ENCODE results near the gene SCAMP3.
"Not testable (repeated sequence)": the region's sequence is repeated elsewhere in the genome, so short reads cannot be mapped to it uniquely, and the experiment has no call there.

The SCAMP3 gene

DNA sequence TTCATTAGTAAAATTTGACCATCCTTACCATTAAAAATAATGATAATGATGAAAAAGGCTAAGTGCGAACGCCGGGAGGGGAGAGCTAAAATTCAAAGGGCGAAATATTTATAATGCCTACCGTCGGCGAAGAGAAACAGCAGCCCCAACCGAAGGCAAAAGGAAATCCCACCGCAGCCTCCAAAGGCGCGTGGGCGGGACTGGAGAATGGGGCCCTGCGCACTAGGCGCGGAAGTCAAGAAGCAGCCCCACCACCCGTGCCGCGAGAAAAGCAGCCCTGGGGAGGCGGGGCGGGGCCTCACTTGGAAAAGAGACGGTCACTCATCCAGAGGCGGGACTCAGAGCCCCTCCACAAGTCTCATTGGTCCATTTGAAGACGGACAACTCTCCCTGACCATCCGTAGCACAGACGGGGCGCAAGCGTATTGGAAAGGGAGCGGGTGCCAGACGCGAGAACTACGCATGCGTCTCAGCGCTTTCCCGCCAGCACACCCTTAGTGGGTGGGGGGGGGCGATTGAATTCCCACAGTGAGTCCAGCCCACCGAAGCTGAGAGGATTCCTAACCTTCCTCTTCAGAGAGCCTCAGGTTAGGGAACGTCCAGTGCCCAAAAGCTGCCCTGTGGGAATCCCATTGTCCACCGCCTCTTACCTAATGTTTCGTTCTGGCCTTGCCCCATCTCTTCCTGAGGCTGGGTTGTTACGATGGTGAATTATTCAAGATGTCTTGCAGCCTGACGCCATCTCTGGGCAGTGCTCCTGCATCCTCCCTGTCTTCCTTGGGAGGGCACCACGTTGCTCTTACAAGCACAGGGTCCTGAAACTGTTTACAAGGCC is 34.7 kb downstream of the SCAMP3 start:
- no peaks in the 10 kb centered on the region for H3K27me3 ChIP-seq (ENCODE audit: insufficient read depth, low read length, poor library complexity)
- H2BK15ac ChIP-seq (replicated peaks; ENCODE audit: low read depth): no peak overlapping the region
- H4K8ac ChIP-seq (ENCODE audit: low read depth, low read length): no peak overlapping the region
- H3K18ac ChIP-seq (ENCODE audit: low read length): peak overlapping the region; percentile 24
- H3K4me3 ChIP-seq (ENCODE audit: low read length): peak overlapping the region; percentile 88
- H3K4me1 ChIP-seq (ENCODE audit: control insufficient read depth, low read depth, low read length): peaks cover 4% of the 10 kb centered on the region
- peak overlapping the region; percentile 99 for H3K56ac ChIP-seq (ENCODE audit: low read length)
- H3K9ac ChIP-seq (ENCODE audit: low read length): peak overlapping the region; percentile 98
- peak overlapping the region; percentile 64 for H2BK5ac ChIP-seq (ENCODE audit: low read length)
- peak overlapping the region; percentile 84 for H3K4ac ChIP-seq (ENCODE audit: low read depth, low read length)
- peak overlapping the region; percentile 99 for H2AK5ac ChIP-seq (ENCODE audit: low read length)
- H3K36me3 ChIP-seq (ENCODE audit: control insufficient read depth, insufficient read depth, low read length): no peaks in the 10 kb centered on the region
- no CpG with 5 or more reads among the region's 42 CpGs for whole genome bisulfite sequencing (ENCODE audit: extremely low coverage, insufficient coverage, low lambda C conversion rate)
- H3K27ac ChIP-seq (ENCODE audit: low read depth, low read length): peak overlapping the region; percentile 75
- peak overlapping the region; percentile 86 for H3K4me2 ChIP-seq (ENCODE audit: low read length)
- H3K23ac ChIP-seq (ENCODE audit: low read length): no peak overlapping the region
- peak overlapping the region; percentile 84 for H4K5ac ChIP-seq (ENCODE audit: low read length)
- DNase-seq: peak; percentile 100
- H3K79me1 ChIP-seq (ENCODE audit: low read length): no peaks in the 10 kb centered on the region
- no peaks in the 10 kb centered on the region for H3K79me2 ChIP-seq (ENCODE audit: control insufficient read depth, insufficient read depth, low read length)
- no peak overlapping the region for H2BK120ac ChIP-seq (ENCODE audit: low read depth, low read length)

DNA sequence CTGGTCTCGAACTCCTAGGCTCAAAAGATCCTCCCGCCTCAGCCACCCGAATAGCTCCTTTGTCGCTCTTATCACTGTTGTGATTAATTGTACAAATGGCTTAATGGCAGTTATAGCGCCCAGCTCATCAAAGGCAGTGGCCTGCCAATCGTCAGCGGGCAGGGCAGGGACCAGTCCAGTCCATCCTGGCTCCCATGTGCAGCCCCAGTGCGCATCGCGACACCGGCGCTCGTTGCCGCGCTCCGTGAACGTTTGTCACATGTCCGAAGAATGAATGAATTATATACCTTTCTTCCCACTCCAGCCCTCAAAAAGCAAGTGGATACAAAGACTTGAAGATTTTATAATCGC is 35.3 kb downstream of the SCAMP3 start:
- Histone ChIP-seq H3K18ac (ENCODE audit: low read length) (peak overlapping the region; percentile 52), H3K4me1 (ENCODE audit: control insufficient read depth, low read depth, low read length) (peaks cover 4% of the 10 kb centered on the region), H2BK120ac (ENCODE audit: low read depth, low read length) (no peak overlapping the region), H3K4me2 (ENCODE audit: low read length) (peak overlapping the region; percentile 86), H3K4me3 (ENCODE audit: low read length) (peak overlapping the region; percentile 88), H2BK15ac (replicated peaks; ENCODE audit: low read depth) (no peak overlapping the region), H4K5ac (ENCODE audit: low read length) (peak overlapping the region; percentile 84), H3K79me2 (ENCODE audit: control insufficient read depth, insufficient read depth, low read length) (no peaks in the 10 kb centered on the region), H3K4ac (ENCODE audit: low read depth, low read length) (peak overlapping the region; percentile 89), H3K23ac (ENCODE audit: low read length) (no peak overlapping the region), H4K8ac (ENCODE audit: low read depth, low read length) (no peak overlapping the region), H2BK5ac (ENCODE audit: low read length) (peak overlapping the region; percentile 63), H3K79me1 (ENCODE audit: low read length) (no peaks in the 10 kb centered on the region), H3K36me3 (ENCODE audit: control insufficient read depth, insufficient read depth, low read length) (no peaks in the 10 kb centered on the region), H3K9ac (ENCODE audit: low read length) (peak overlapping the region; percentile 98), H3K27ac (ENCODE audit: low read depth, low read length) (peak overlapping the region; percentile 75), H2AK5ac (ENCODE audit: low read length) (peak overlapping the region; percentile 67), H3K56ac (ENCODE audit: low read length) (peak overlapping the region; percentile 99), H3K27me3 (ENCODE audit: insufficient read depth, low read length, poor library complexity) (no peaks in the 10 kb centered on the region)
- no CpG with 5 or more reads among the region's 19 CpGs for WGBS (ENCODE audit: extremely low coverage, insufficient coverage, low lambda C conversion rate)
- DNase-seq: no peak

DNA sequence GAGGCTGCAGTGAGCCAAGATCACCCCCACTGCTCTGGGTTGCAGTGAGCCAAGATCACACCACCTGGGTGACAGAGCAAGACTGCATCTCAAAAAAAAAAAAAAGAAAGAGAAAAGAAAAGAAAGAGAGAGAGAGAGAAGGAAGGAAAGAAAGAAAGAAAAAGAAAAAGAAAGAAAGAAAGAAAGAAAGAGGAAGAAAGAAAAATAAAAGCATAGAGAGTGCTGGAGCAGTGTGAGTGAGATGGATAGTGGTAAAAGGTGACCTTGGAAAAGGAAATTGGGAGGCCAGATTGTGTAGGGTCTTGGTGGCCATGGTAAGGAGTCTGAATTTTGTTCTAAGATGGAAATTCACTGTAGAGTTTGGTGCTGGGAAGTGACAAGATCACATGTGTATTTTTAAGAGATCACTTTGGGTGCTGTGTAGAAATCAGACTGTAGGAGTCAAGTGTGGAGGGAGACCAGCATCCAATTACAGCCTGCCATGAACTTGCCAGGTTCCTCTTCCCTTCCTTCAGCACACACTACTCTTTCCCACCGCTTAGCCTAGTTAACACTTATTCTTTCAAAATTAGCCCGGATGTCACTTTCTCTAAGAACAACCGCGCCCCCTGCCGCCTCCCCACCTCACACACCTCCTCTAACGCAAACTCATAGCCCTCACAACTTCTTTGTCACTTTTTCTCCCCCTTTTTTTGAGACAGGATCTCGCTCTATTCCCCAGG is 35.8 kb downstream of the SCAMP3 start:
- Histone ChIP-seq H3K23ac (ENCODE audit: low read length) (no peak overlapping the region), H2BK5ac (ENCODE audit: low read length) (no peak overlapping the region), H3K4ac (ENCODE audit: low read depth, low read length) (no peak overlapping the region), H4K8ac (ENCODE audit: low read depth, low read length) (no peak overlapping the region), H3K79me1 (ENCODE audit: low read length) (no peaks in the 10 kb centered on the region), H3K56ac (ENCODE audit: low read length) (peak overlapping the region; percentile 99), H3K27me3 (ENCODE audit: insufficient read depth, low read length, poor library complexity) (no peaks in the 10 kb centered on the region), H2BK120ac (ENCODE audit: low read depth, low read length) (no peak overlapping the region), H3K4me1 (ENCODE audit: control insufficient read depth, low read depth, low read length) (peaks cover 4% of the 10 kb centered on the region), H3K18ac (ENCODE audit: low read length) (peak overlapping the region; percentile 52), H3K9ac (ENCODE audit: low read length) (peak overlapping the region; percentile 98), H2AK5ac (ENCODE audit: low read length) (peak overlapping the region; percentile 67), H4K5ac (ENCODE audit: low read length) (no peak overlapping the region), H3K79me2 (ENCODE audit: control insufficient read depth, insufficient read depth, low read length) (no peaks in the 10 kb centered on the region), H2BK15ac (replicated peaks; ENCODE audit: low read depth) (no peak overlapping the region), H3K27ac (ENCODE audit: low read depth, low read length) (peak overlapping the region; percentile 75), H3K4me3 (ENCODE audit: low read length) (peak overlapping the region; percentile 88), H3K4me2 (ENCODE audit: low read length) (peak overlapping the region; percentile 86), H3K36me3 (ENCODE audit: control insufficient read depth, insufficient read depth, low read length) (no peaks in the 10 kb centered on the region)
- WGBS (ENCODE audit: extremely low coverage, insufficient coverage, low lambda C conversion rate): no CpG with 5 or more reads among the region's 7 CpGs
- DNase-seq: peak; percentile 96

DNA sequence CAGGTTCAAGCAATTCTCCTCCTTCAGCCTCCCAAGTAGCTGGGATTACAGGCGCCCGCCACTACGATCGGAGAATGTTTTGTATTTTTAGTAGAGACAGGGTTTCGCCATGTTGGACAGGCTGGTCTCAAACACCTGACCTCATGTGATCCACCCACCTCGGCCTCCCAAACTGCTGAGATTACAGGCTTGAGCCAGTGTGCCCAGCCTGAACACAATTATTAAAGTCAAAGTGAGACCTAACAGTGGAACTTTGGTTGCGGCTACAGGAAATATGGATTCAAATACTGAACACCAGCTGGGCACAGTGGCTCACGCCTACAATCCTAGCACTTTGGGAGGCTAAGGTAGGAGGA is 36.8 kb downstream of the SCAMP3 start:
- H2BK15ac ChIP-seq (replicated peaks; ENCODE audit: low read depth); H3K9ac ChIP-seq (ENCODE audit: low read length); H3K4ac ChIP-seq (ENCODE audit: low read depth, low read length); H3K4me3 ChIP-seq (ENCODE audit: low read length); H2BK5ac ChIP-seq (ENCODE audit: low read length); H3K27me3 ChIP-seq (ENCODE audit: insufficient read depth, low read length, poor library complexity); H3K4me2 ChIP-seq (ENCODE audit: low read length); H3K23ac ChIP-seq (ENCODE audit: low read length); H2AK5ac ChIP-seq (ENCODE audit: low read length); H3K36me3 ChIP-seq (ENCODE audit: control insufficient read depth, insufficient read depth, low read length); H3K79me1 ChIP-seq (ENCODE audit: low read length); H2BK120ac ChIP-seq (ENCODE audit: low read depth, low read length); DNase-seq; H3K27ac ChIP-seq (ENCODE audit: low read depth, low read length); H3K4me1 ChIP-seq (ENCODE audit: control insufficient read depth, low read depth, low read length); H4K8ac ChIP-seq (ENCODE audit: low read depth, low read length); H3K18ac ChIP-seq (ENCODE audit: low read length); H4K5ac ChIP-seq (ENCODE audit: low read length); H3K79me2 ChIP-seq (ENCODE audit: control insufficient read depth, insufficient read depth, low read length): not testable (repeated sequence)
- H3K56ac ChIP-seq (ENCODE audit: low read length): peak overlapping the region; percentile 54
- WGBS (ENCODE audit: extremely low coverage, insufficient coverage, low lambda C conversion rate): no CpG with 5 or more reads among the region's 8 CpGs

DNA sequence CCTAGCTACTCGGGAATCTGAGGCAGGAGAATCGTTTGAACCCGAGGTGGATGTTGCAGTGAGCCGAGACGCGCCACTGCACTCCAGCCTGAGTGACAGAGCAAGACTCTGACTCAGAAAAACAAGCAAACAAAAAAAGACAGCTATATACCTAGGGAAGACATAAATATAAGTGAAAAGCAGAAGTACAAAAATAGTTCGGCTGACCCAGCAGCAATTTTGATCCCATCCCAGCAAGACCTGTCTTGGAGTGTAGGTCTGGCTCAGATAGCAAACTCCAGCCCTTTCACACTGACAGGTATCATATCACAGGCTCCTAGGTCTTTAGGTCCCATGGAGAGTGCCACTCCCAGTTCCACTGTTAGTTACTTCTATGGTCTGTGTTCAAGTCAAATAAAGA is 39.1 kb downstream of the SCAMP3 start:
- Histone ChIP-seq H3K4ac (ENCODE audit: low read depth, low read length) (no peak overlapping the region), H3K4me1 (ENCODE audit: control insufficient read depth, low read depth, low read length) (peaks cover 4% of the 10 kb centered on the region), H2AK5ac (ENCODE audit: low read length) (no peak overlapping the region), H3K27me3 (ENCODE audit: insufficient read depth, low read length, poor library complexity) (no peaks in the 10 kb centered on the region), H3K4me3 (ENCODE audit: low read length) (no peak overlapping the region), H3K18ac (ENCODE audit: low read length) (no peak overlapping the region), H3K9ac (ENCODE audit: low read length) (no peak overlapping the region), H3K36me3 (ENCODE audit: control insufficient read depth, insufficient read depth, low read length) (no peaks in the 10 kb centered on the region), H3K79me1 (ENCODE audit: low read length) (no peaks in the 10 kb centered on the region), H3K79me2 (ENCODE audit: control insufficient read depth, insufficient read depth, low read length) (no peaks in the 10 kb centered on the region), H4K8ac (ENCODE audit: low read depth, low read length) (no peak overlapping the region), H2BK5ac (ENCODE audit: low read length) (no peak overlapping the region), H3K4me2 (ENCODE audit: low read length) (no peak overlapping the region), H3K56ac (ENCODE audit: low read length) (no peak overlapping the region), H4K5ac (ENCODE audit: low read length) (no peak overlapping the region), H3K27ac (ENCODE audit: low read depth, low read length) (no peak overlapping the region), H2BK15ac (replicated peaks; ENCODE audit: low read depth) (no peak overlapping the region), H2BK120ac (ENCODE audit: low read depth, low read length) (no peak overlapping the region), H3K23ac (ENCODE audit: low read length) (no peak overlapping the region)
- no peak for DNase-seq
- WGBS (ENCODE audit: extremely low coverage, insufficient coverage, low lambda C conversion rate): no CpG with 5 or more reads among the region's 7 CpGs

All from mesendoderm (in vitro differentiated cells).